HK-2 (cell line): ENCODE results near the gene SNAP91.
A peak's percentile ranks its signal among the peaks of the same experiment; 100 is the strongest.
"Not testable (repeated sequence)": the region's sequence is repeated elsewhere in the genome, so short reads cannot be mapped to it uniquely, and the experiment has no call there.

Source experiments
- DNase-seq: peaks from one replicate; pipeline ENCODE4 v3.0.0-alpha.2; 2018; ENCODE audit not compliant: unreplicated experiment

Gene SNAP91, protein sequence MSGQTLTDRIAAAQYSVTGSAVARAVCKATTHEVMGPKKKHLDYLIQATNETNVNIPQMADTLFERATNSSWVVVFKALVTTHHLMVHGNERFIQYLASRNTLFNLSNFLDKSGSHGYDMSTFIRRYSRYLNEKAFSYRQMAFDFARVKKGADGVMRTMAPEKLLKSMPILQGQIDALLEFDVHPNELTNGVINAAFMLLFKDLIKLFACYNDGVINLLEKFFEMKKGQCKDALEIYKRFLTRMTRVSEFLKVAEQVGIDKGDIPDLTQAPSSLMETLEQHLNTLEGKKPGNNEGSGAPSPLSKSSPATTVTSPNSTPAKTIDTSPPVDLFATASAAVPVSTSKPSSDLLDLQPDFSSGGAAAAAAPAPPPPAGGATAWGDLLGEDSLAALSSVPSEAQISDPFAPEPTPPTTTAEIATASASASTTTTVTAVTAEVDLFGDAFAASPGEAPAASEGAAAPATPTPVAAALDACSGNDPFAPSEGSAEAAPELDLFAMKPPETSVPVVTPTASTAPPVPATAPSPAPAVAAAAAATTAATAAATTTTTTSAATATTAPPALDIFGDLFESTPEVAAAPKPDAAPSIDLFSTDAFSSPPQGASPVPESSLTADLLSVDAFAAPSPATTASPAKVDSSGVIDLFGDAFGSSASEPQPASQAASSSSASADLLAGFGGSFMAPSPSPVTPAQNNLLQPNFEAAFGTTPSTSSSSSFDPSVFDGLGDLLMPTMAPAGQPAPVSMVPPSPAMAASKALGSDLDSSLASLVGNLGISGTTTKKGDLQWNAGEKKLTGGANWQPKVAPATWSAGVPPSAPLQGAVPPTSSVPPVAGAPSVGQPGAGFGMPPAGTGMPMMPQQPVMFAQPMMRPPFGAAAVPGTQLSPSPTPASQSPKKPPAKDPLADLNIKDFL

DNA sequence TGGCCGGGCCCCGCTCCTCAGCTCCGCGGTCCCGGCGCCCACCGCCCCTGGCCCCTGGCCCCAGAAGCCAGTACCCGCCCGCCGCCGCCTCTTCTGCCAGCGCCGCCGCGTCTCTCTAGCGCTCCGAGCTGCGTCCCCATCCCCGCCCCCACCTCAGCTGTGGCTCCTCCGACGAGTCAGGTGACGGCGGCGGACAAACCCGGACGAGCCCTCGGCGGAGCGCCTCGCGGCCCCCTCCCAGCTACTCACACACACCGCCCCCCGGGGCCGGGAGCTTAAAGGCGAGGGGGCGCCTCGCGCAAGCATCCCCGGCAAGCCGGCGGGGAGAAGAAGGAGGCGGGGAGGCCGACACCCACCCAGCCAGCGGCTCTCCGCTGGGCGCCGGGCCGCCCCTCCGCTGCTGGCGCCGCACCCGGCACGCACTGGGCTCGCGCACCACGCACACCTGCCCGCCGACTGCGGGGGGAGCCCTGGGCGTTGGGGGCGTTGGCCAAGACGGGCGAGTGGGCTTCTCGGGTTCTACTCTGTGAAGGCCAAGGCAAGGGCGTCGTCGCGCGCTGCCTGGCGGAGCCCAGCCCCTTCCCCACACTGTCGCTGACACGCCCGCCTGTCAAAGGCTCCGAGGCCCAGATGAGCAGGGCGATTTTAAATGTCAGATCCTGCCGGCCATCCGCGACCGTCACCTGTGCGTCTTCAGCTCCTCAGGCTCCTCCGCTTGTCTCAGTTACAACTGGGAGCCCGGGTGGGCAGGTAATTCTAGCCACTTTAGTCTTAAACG lies at the start of gene SNAP91:
SNAP91 (minus strand) TSS at position 132 of the 778 bp plus-strand sequence. CDS start 1,174 bp downstream, outside the sequence.
- peak; percentile 13 for DNase-seq

DNA sequence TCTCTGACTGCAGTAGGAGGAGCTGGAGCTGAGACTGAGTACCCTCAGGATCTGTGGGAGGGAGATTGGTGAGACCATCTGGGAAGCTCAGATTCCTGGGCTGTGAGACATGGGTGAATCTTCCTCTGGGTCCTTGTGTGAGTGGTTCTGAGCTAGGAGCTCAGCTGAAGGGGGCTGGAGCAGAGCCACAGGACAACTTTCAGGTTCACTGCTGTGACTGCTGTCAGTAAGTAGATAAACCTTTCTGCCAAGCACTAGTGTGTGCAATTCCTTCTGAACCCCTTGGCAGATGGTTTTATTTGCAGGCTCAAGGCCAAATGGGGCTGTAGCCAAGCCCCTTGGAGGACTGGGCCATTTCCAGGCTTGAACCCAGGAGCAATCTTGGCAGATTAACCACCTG lies 49.6 kb upstream of the SNAP91 start:
- no peak for DNase-seq

DNA sequence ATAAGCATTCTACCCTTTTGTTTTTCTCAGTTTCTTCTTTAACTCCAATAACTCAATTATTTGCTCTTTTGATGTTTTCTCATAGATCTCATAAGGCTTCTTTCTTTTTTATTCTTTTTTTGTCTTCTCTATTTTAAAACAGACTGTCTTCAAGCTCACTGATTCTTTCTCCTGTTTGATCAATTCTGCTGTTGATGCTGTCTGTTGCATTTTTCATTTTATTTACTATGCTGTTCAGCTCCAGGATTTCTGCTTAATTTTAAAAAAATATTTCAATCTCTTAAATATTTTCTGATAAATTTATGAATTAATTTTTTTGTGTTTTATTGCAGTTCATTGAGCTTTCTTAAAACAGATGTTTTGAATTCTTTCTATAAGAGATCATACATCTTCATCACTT lies 48.1 kb upstream of the SNAP91 start:
- DNase-seq: no peak

DNA sequence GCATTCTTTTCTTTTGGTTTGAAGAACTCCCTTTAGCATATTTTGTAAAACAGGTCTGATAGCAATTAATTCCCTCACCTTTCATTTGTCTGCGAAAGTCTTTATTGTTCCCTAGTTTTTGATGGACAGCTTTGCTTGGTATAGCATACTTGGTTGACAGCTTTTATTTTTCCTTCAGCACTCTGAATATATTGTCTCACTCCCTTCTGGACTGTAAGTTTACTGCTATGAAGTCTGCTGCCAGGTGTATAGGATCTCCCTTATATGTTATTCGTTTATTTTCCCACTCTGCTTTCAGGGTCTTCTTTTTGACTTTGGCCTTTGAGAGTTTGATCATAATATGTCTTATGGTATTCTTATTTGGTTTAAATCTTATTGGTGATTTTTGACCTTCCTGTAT lies 47.7 kb upstream of the SNAP91 start:
- DNase-seq: no peak

DNA sequence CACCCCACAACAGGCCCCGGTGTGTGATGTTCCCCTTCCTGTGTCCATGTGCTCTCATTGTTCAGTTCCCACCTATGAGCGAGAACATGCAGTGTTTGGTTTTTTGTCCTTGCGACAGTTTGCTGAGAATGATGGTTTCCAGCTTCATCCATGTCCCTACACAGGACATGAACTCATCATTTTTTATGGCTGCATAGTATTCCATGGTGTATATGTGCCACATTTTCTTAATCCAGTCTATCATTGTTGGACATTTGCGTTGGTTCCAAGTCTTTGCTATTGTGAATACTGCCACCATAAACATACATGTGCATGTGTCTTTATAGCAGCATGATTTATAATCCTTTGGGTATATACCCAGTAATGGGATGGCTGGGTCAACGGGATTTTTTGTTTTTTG lies 43.5 kb upstream of the SNAP91 start:
- not testable (repeated sequence) for DNase-seq

DNA sequence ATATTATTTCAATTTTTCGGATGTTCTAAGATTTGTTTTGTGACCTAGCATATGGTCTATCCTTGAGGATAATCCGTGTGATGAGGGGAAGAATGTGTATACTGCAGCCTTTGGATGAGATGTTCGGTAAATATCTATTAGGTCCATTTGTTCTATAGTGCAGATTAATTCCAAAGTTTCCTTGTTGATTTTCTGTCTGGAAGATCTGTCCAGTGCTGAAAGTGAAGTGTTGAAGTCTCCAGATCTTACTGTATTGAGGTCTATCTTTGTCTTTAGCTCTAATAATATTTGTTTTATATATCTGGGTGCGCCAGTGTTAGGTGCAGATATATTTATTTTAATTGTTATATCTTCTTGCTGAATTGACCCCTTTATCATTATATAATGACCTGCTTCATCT lies 32.2 kb upstream of the SNAP91 start:
- DNase-seq: no peak

DNA sequence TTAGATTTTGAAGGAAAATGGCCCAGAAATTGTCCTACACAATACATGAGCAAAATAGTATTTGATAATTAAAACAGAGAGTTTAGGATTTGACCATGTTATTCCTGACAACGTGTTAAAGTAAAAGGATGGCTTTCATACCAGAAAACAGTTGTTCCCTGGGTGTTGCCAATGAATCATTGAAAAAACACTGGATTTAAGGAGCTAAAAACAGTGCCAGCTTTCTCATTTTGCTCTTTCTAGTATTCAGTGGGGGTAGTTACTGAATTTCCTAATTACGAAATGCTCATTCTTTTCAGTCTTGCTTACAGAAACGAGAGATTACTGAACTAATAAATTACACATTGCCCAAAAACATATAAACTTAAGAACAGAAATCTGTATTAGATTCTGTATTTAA lies 26.6 kb upstream of the SNAP91 start:
- DNase-seq: no peak

DNA sequence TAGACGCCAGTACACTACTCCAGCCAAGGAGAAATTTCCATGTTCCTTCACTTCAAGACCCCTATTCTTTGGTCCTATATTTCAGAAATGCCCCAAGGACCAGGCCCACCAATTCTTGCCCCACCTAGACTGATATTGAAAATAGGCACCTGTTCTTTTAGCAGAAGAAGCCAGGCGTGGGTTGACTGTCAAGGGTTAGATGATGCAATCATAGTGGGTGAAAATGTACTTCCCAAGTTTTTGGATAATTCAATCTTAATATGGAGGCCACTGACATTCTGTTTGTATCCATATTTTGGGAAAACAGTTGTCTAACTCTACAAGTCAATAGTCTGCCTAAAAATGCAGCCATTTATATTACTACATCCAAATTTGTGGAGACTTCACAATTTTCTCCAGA lies 21.0 kb upstream of the SNAP91 start:
- DNase-seq: no peak

DNA sequence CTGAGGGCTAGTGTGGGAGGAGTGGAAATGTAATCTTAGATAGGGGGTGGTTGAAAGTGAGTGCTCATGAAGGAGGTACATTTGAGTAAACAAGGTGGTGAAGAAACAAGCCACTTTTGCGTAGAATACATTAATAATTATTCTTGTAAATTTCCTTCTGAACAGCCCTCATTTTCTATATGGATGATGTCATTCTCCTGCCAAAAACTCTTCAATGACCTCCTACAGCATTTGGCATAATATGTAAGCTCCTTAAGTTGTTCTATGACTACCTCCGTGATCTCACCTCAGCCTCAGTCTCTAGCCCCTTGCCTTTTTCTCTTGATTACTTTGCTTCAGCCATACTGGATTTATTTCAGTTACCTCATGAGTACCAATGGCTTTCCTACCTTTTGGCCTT lies 14.0 kb upstream of the SNAP91 start:
- no peak for DNase-seq

DNA sequence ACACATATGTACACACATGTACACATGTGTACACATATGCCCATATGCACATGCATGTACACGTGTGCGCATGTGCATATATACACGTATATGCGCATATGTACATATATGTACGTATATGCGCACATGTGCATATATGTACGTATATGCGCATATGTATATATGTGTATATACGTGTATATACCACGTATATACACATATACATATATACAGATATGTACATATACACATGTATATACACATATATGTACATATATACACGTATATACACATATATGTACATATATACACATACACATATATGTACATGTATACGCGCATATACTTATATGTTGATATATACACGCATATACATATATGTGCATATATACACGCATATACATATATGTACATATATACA lies 8.9 kb upstream of the SNAP91 start:
- no peak for DNase-seq

DNA sequence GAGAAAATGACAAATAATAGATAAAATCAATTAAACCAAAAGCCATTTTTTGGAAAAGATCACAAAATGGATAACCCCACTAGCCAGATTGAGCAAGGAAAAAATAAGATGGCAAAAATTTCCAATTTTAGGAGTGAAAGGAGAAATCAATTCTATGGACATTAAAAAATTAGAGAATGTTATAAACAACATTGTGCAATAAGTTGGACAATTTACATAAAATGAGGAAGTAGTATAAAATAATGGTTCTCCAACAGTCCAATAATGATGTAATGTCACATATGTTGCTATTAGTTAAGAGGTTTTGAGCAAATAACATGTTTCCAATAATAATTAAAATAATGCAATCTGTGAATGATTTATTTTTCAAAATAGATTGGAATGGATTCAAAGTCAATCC lies 3.1 kb upstream of the SNAP91 start:
- no peak for DNase-seq

DNA sequence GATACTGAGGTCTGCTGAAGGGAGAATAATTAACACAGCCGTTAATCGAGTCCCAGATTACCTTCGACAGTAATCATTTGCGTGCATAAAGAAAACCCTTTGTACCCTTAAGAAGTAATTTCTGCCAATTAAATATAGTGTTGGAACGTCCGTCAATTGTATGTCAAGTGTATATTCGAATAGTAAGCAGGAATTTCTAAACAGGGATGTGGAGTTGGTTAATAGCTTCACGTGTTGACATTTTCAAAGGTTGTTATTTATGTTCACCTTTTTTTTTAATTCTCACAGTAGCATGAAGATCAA lies 798 bp upstream of the SNAP91 start:
- DNase-seq: no peak

DNA sequence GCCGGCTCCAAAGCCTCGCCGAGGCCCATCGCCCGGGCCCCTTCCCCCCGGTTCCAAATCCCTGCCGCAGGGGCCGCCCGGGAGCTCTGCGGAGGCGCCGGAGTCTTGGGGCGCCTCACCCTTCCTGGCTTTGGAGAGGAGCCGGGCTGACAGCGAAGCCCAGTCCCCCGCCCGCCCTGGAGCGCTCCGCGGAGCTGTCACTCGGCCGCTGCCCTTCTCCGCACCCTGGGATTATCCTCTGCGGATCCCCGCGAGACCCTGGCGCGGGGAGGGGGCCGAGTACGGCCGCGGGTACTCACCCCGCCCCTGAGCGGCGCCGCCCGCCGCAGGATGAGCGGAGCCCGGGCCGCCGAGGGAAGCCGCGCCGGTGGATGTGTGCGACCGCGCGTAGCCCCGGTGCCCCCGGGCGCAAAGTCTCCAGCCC lies 343 bp downstream of the SNAP91 start:
- DNase-seq: peak; percentile 12

DNA sequence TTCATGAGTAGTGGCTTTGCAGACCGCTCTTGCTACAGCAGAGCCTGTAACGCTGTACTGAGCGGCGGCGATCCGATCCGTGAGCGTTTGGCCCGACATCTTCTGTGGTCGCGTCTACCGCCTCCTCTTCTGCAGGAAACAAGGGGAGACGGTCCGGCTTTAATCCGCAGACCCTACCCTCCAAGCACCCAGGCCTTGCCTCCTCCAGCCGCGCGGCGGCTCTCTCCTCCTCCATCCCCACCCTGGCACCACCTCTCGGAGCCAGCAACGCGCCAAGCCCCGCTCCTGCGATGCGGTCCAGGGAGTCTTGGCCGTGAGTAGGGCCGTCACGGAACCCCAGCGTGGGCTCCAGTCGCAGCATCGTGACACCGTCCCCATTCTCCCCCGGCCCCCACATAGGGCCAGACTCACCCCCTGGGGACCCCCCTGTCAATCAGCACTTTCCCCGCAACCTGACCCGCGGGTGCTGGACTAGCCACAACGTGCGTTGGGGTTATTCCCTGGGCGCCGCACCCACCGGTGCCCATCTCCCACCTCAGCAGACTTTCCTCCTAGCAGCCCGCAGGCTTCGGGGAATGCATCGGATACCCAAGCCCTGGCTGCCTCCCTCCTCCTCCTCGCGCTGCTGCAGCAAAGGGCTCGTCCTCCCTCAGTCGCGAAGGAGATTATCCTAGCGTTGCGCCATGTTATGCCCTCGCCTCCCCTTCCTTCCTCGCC lies 914 bp downstream of the SNAP91 start:
- no peak for DNase-seq

DNA sequence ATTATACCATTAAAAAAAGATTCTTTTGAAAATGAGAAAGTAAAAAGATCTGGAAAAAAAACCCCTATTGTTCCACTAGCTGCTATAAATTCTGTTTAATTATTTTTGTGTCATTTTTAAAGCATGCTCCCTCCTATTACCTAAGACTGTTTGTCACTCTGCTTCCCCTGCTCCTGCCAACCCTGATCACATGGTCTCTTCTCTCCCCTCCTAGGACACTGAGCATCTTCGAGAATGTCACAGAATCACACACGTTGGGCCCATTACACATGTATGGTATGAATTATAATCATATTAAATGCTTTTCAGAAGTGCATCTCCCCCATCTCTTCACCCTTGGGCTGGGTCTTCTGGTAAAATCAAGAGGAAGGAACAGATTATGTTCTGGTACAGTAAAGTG lies 6.2 kb downstream of the SNAP91 start:
- no peak for DNase-seq

DNA sequence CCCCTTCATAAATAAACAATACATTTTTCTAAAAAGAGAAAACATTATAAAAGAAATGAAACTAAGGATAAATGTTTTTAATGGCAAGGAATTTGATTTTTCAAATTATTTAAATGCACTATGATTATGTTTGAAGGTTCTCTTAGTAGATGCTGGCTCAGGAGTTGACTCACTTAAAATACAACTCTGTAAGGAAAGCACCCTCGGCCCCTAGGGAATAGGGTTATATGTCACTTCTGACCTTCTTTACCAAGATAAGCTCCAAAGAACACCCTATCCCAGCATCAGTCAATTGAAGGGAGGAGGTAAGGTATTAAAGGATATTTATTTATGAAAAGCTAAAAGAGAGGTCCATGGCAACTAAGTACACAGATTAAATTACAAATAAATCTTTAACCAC lies 6.8 kb downstream of the SNAP91 start:
- DNase-seq: no peak

DNA sequence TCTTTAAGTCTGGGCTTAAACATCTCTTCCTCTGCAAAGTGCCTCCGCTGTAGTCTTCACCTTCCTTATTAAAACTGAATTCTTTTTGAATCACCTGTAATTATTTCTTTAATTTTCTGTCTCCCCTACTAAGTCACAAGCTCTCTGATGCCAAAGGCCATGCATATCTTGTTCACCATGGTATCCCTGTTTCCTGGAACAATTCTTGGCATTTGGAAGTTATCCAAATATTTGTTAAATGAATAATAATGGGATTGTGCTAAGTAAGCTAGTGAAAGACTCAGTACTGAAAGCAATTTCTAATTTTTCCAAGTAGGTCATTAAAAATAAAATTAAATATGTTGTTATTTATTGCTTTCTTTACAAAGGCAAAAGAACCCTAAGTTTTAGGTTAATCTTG lies 12.2 kb downstream of the SNAP91 start:
- no peak for DNase-seq

DNA sequence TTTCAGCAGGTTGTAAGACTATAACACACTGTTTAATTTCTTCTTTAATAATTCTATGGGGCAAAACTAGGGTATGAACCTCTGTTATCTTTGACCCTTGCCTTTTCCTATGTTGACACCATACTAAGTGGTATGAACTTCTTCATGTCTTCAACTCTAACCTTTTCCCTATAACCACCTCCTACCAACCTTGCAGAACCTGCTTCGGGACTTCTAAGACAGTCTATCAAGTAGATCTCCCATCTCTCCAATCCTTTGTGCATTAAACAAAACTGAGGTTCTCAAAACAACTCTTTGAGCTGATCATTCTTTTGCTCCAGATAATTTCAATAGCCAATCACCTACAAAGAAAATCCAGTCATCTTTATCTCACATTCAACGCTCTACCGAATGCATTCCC lies 23.4 kb downstream of the SNAP91 start:
- no peak for DNase-seq

DNA sequence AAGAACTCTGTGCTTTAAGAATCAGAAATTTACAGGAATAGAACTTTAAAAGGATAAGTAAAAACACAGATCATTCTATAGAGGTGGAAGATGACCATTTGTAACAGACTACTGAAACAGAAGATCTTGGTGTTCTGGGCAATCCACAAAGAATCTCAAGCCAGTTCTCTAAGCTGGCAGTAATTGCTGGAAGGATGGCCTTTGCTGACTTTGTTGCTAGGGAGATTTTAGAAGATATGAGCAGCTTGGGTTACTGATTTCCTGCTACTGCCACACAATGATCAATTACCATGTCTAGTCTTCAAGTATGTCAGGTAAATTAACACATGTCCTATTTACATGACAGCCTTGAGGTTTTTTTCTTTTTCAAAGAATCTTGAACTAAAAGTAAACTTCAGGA lies 31.1 kb downstream of the SNAP91 start:
- no peak for DNase-seq

DNA sequence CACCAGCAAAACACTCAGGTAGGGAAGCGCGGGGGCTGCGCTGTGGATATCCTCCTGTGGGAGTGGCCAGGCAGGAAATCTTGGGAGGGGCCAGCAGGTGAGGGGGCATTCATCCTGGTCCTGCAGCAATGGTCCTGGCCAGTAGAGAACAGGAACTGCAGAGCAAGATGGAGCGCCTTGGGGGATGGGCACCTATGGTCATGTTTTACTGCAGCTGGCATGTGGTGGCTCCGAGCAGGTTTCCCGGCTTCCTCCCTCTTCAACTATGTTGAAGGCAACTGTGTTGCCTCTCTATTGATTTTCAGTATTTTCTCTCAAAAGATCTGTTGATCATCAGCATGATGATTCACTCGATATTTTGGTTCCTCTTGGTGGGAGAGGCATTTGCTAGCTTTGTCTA lies 70.9 kb downstream of the SNAP91 start:
- DNase-seq: no peak

DNA sequence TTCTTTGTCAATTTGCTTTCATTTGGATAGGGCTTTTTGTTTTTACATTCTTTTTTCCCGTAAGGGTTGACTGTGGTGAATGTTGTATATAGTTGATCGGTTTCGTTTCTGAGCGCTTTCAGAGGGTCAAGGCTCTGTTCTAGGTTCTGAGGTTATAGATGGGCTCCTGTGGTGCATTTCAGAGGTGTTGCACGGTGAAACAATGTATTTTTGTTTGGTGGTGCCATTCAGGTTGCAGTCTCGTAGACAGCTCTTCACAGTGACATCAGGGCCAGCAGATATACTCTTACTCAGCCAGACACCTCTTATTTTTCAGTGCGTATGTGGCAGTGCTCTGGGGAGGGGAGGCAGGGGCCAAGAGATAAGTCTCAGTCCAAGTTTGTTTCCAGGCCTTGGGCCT lies 72.1 kb downstream of the SNAP91 start:
- DNase-seq: no peak

DNA sequence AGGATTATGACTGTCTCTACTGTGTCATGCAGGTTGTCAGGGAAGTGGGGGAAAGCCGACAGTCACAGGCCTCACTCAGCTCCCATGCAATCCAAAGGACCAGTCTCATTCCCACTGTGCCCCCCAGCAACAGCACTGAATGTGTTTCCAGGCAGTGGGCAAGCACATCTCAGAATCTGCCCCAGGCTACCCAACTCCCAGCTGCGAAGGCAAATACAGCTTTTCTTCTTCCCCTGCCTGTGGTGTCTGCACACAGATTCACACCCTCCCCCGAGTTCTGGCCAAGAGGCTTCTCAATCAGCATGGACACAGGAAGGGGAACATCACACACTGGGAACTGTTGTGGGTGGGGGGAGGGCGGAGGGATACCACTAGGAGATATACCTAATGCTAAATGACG lies 75.3 kb downstream of the SNAP91 start:
- no peak for DNase-seq
